ENCODE results near the gene GSAP. TPM values are rescaled to one million over a fixed set of nuclear protein-coding genes. Genes with fewer than 3 reads are reported as not detected.

GSAP gene
- total and polyA plus RNA-seq, 5 experiments from 2014 or later, result 5.9 to 25.8 (median 7.8) TPM

DNA sequence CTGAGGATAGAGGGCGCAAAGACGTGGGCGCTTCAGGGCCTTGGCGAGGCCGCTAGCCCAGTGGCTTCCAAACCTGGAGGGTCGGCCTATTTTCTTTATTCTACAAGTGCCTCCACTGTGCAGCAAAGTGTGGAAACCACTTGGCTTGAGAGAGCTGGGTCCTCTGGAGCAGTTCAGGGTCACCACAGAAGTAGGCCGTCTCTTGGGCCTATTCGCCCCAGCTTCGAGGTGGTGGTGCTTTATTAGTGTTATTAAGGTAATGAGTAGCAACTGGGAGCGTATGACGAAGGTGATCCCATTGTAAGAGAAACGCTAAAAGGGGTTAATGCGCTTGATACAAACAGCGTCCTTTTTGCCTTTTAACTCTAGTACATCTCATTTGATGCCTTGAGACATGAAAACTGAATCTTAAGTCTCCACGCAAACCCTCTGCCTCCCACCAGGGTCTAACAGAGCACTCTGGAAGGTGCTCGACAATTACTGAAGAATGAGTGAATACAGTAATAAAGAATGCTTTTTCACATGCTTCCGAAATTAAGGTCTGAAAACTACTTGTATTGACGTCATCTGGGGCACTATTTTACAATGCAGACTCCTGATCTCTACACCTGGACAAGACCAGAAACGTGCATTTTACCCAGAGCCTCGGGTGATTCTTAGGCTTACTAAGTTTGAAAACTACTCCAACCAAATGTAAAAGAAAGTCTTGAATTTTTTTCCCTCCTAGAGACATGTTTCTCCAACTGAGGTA is 647 bp upstream of the GSAP start:
- peak in 2 of 10 donors; percentile 26 to 44 for DNase-seq
- Mint-ChIP-seq H3K4me1 (peaks cover 6 to 46% (median 39%) of the 10 kb centered on the region in 4 donors), H3K27me3 (peaks cover 0 to 3% (median 0%) of the 10 kb centered on the region in 5 donors), H3K27ac (peak overlapping the region in 9 of 10 donors; percentile 57 to 91 (median 81)), H3K9me3 (no peaks in the 10 kb centered on the region), H3K36me3 (no peaks in the 10 kb centered on the region), H3K4me3 (peak overlapping the region; percentile 72 to 91 (median 79))
- POLR2A ChIA-PET, result interaction anchor here (0.6 to 3.9 kb wide), 9 partner anchors 11 to 142 kb away, joined by 3 to 17 read pairs (median 4); no protein-coding TSS in a partner anchor
- ATAC-seq, result no peak

DNA sequence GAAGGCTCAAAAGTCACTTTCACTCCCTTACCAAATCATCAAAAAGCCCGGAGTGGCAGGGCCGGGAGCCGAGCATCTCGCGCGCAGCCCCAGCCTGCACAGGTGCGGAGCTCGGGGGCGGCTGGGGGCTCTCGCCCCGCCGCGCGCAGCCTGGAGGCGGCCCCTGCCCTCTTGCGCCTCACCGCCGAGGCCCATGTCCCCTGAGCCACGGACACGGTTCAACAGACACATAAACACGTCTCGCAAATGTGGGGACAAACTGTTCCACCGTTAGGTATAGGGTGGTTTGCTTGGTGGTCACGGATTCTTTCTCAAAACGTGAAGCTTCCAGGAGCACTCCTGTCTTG is 700 bp downstream of the GSAP start:
- Mint-ChIP-seq H3K4me1 (peaks cover 6 to 58% (median 47%) of the 10 kb centered on the region in 4 donors), H3K27me3 (no peaks in the 10 kb centered on the region), H3K36me3 (peaks cover 0 to 2% (median 0%) of the 10 kb centered on the region in 3 donors), H3K27ac (peak overlapping the region in 8 of 10 donors; percentile 49 to 91 (median 64)), H3K9me3 (no peaks in the 10 kb centered on the region), H3K4me3 (peak overlapping the region; percentile 69 to 91 (median 82))
- POLR2A ChIA-PET, result interaction anchor here (0.7 to 3.9 kb wide), 4 partner anchors 22 to 63 kb away, joined by 3 to 17 read pairs (median 4); no protein-coding TSS in a partner anchor
- DNase-seq (peak in 9 of 10 donors; percentile 4 to 65 (median 22)), ATAC-seq (peak; percentile 60 to 64)

DNA sequence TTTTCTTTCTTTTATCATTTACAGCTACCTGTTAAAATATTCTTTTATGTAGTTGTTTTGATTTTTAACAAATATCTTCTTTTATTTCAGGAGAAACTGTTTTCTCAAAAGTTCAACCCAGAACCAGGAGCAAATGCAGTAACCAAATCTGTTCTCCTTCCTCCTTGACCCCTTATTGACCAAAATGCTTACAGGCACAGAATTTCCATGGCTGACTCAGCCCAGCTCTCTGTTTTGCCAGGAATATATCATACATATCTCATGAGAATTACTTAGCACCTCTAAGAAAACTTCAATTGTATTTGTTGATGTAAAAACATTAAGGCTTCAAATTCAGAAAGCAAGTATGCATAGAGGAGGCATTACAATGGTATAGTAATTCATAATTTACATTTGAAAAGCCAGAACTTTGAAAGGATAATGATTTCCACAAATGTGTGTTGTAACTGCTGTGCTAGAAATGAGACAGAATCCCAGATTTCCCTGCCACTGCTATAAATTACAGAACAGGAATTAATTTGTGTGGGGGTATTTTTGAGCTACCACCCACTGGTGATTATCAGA is 2.2 kb downstream of the GSAP start:
- peaks cover 0 to 2% (median 0%) of the 10 kb centered on the region in 3 donors for H3K36me3 Mint-ChIP-seq
- H3K4me3 Mint-ChIP-seq, result peak overlapping the region; percentile 2 to 89 (median 76)
- DNase-seq, result no peak
- peak overlapping the region in 5 of 10 donors; percentile 9 to 90 (median 40) for H3K27ac Mint-ChIP-seq
- no peaks in the 10 kb centered on the region for H3K27me3 Mint-ChIP-seq
- POLR2A ChIA-PET, result interaction anchor here (0.6 to 3.9 kb wide), 5 partner anchors 31 to 1054 kb away, joined by 4 to 17 read pairs (median 4); partner anchors contain the start of gene RSBN1L
- ATAC-seq, result no peak
- peaks cover 8 to 71% (median 53%) of the 10 kb centered on the region in 4 donors for H3K4me1 Mint-ChIP-seq
- H3K9me3 Mint-ChIP-seq, result no peaks in the 10 kb centered on the region

DNA sequence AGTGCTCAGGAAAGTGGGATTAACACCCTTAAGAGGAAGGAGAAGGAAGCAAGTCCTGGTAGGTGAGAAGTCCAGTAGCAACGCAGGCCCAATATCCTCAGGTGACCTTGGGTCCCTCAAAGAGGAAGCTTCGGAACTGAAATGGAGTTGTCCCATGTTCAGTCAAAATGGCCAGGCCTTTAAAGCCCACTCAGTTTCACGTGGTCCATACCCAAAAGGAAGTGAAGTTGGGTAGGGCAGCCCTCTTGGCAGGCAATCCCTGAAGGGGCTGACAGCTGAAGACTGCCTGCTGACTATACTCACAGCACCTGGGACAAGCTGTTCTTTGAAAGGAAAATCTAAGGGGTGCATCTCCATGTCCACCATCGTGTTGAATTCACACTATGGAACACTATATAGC is 3.0 kb downstream of the GSAP start:
- Mint-ChIP-seq H3K4me3 (peak overlapping the region in 2 of 10 donors; percentile 41 to 89), H3K27me3 (no peaks in the 10 kb centered on the region), H3K9me3 (no peaks in the 10 kb centered on the region), H3K36me3 (peaks cover 0 to 2% (median 0%) of the 10 kb centered on the region in 3 donors), H3K27ac (peak overlapping the region in 3 of 10 donors; percentile 12 to 90 (median 56)), H3K4me1 (peaks cover 11 to 77% (median 49%) of the 10 kb centered on the region in 4 donors)
- POLR2A ChIA-PET, result interaction anchor here (1.6 to 3.9 kb wide), 2 partner anchors 59 to 283 kb away, joined by 4 to 17 read pairs; partner anchors contain the start of gene RSBN1L
- ATAC-seq, result no peak
- DNase-seq, result no peak

DNA sequence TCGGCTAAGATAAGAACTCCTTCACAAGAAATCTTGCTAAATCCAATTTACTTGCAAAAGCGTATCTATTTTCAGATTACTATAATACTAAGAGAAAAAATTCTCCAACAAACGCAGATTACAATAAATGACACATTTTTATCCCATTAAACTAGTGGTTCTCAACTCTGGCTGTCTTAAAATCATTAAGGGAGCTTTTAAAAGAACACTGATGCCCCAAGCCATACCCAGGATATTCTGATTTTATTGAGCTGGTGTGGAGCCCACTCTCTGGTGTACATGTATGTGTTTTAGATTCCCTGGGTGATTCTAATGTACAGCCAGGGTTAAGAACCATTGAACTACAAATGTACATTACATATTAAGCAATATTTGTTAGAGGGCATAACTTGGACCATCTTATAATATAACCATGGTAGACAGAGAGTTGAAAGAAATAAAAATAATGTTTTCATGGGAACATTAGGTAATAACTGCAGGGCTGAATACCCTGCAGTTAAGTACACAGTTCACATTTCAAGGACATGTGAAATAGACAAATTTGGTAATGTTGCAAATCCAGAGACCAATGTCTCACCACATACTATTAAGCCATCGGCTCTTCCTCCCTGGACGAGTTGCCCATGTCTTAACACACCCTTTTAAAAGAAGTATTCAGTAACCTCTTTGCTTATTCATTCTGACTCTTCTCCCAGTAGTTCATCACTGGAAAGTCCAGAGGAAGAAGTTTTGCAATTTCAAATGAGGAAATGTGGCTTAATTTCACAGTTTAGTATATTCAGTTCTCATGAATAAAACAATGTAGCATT is 6.2 kb downstream of the GSAP start:
- Mint-ChIP-seq H3K27me3 (no peaks in the 10 kb centered on the region), H3K36me3 (peaks cover 0 to 2% (median 2%) of the 10 kb centered on the region in 3 donors), H3K9me3 (no peaks in the 10 kb centered on the region), H3K4me1 (peaks cover 10 to 67% (median 35%) of the 10 kb centered on the region in 4 donors), H3K4me3 (no peak overlapping the region), H3K27ac (no peak overlapping the region)
- DNase-seq (no peak), ATAC-seq (no peak)
- POLR2A ChIA-PET, result no interaction called here

DNA sequence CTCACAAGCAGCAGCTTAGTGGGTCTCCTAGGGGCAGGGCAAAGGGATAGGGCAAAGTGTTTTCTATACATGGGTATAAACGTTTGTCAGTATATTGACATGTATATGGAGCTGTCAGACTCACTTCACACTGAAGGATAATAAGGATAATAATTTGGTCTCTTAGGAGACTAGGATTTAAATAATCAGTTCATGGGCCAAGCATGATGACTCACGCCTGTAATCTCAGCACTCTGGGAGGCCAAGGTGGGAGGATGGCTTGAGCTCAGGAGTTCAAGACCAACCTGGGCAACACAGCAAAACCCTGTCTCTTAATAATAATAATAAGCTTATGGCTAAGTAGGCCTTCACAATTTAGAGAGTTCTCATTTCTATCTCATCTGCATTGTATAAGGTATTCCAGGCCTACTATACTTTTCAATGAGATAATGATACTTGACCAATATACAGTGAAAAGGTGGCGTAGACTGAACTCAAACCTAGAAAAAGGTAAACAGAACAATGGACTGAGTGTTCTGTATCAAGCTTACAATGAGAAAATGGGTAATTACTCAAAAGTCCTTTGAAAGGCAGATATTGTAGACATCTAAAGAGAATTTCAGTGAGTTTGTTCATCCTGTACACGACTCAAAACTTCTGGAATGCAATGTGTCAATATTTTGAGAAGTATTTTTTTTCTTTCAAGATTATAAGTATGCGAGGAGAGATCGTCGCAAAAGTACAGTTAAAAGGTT is 7.0 kb downstream of the GSAP start:
- Mint-ChIP-seq H3K9me3 (no peaks in the 10 kb centered on the region), H3K27ac (no peak overlapping the region), H3K27me3 (no peaks in the 10 kb centered on the region), H3K36me3 (peaks cover 0 to 8% (median 2%) of the 10 kb centered on the region in 3 donors), H3K4me1 (peaks cover 9 to 61% (median 28%) of the 10 kb centered on the region in 4 donors), H3K4me3 (no peak overlapping the region)
- POLR2A ChIA-PET, result interaction anchor here (0.7 to 0.9 kb wide), 5 partner anchors 10 to 213 kb away, joined by 3 to 6 read pairs (median 5); no protein-coding TSS in a partner anchor
- no peak for ATAC-seq
- DNase-seq, result no peak

DNA sequence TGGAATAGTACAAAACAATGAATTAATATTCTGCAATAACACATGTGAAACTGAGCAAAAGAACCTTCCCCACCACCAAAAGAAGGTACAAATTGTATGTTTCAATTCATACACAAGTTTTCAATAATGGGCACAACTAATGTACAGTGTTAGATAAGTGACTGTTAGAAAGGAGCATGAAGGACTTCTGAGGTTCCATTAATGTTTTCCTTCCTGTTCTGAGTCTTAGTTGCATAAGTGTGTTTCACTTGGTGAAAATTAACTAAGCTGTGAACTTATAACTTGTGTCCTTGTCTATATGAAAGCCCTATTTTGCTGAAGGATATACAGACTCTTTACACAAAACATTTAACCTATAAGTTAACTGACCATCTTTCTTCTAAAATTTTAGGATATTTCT is 8.2 kb downstream of the GSAP start:
- Mint-ChIP-seq H3K4me1 (peaks cover 10 to 48% (median 18%) of the 10 kb centered on the region in 4 donors), H3K27ac (no peak overlapping the region), H3K27me3 (no peaks in the 10 kb centered on the region), H3K4me3 (no peak overlapping the region), H3K9me3 (no peaks in the 10 kb centered on the region), H3K36me3 (peaks cover 0 to 20% (median 5%) of the 10 kb centered on the region in 3 donors)
- no peak for ATAC-seq
- POLR2A ChIA-PET, result no interaction called here
- DNase-seq, result no peak

DNA sequence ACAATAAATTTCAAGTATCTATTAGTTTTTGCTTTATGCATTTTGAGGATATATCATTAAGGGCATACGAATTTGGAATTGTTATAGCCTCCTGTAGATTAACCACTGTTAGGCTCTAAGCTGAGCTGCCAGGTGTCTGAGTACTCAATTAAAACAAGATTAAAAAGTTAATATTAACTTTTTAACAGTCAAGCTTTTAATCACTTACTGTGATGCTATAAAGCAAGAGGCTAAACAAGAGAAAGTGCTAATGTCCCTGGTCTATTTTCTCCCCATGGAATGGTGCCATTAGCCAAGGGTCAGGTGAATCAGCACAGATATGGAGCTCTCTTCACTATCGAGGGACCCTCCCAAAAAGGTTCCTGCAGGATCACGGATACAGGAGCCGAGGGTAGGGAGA is 9.7 kb downstream of the GSAP start:
- Mint-ChIP-seq H3K27me3 (no peaks in the 10 kb centered on the region), H3K27ac (no peak overlapping the region), H3K36me3 (peaks cover 0 to 26% (median 9%) of the 10 kb centered on the region in 3 donors), H3K4me1 (peaks cover 7 to 36% (median 12%) of the 10 kb centered on the region in 4 donors), H3K9me3 (no peaks in the 10 kb centered on the region), H3K4me3 (no peak overlapping the region)
- DNase-seq, result no peak
- no peak for ATAC-seq
- POLR2A ChIA-PET, result interaction anchor here (1.1 kb wide), 1 partner anchor 8 kb away, joined by 3 read pairs; no protein-coding TSS in a partner anchor

DNA sequence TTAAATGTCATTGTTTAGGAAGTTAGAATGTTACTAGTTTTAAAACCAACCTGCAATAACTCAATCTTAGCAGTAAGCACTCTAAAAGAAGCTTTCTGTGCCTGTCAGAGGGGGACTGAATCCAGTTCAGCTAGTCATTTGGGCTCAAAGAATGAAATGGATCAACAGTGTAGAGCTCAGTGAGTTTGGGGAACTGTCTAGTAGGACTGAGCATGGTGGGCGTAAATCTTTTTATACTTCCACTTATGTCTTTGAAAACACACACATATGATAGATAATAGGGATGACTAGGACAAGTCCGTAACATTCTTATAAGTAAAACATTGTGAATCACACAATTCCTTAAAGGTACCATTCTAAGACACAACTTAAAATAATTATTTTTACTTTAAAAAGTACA is 11.5 kb downstream of the GSAP start:
- POLR2A ChIA-PET, result interaction anchor here (1.1 kb wide), 1 partner anchor 12 kb away, joined by 3 read pairs; the partner anchor contains the start of gene GSAP
- H3K36me3 Mint-ChIP-seq, result peaks cover 0 to 39% (median 15%) of the 10 kb centered on the region in 3 donors
- no peak for DNase-seq
- no peak overlapping the region for H3K4me3 Mint-ChIP-seq
- no peak overlapping the region for H3K27ac Mint-ChIP-seq
- no peak for ATAC-seq
- no peaks in the 10 kb centered on the region for H3K9me3 Mint-ChIP-seq
- peaks cover 3 to 37% (median 9%) of the 10 kb centered on the region in 4 donors for H3K4me1 Mint-ChIP-seq
- H3K27me3 Mint-ChIP-seq, result no peaks in the 10 kb centered on the region

DNA sequence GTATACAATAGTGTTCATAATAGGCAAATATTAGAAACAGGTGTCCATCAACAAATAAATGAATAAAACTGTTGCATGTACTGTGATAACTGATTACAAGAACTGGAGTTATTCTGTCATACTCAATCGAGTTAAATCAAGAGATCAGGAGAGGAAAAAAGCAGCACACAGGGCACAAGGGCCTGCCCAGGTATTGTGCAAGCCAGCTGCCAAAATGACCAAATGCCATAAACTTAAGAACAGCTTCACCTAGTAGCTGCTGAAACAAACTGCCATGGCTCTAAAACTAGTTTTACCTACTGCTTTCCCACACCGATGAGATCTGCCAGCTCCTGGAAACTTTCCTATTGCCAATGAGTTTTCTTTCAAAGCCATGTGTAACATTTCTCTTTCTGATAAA is 12.2 kb downstream of the GSAP start:
- Mint-ChIP-seq H3K4me3 (no peak overlapping the region), H3K36me3 (peaks cover 0 to 44% (median 19%) of the 10 kb centered on the region in 3 donors), H3K4me1 (peaks cover 0 to 36% (median 12%) of the 10 kb centered on the region in 4 donors), H3K27ac (no peak overlapping the region), H3K9me3 (no peaks in the 10 kb centered on the region), H3K27me3 (no peaks in the 10 kb centered on the region)
- ATAC-seq, result no peak
- no peak for DNase-seq
- POLR2A ChIA-PET, result interaction anchor here (1.1 kb wide), 1 partner anchor 13 kb away, joined by 3 read pairs; the partner anchor contains the start of gene GSAP

DNA sequence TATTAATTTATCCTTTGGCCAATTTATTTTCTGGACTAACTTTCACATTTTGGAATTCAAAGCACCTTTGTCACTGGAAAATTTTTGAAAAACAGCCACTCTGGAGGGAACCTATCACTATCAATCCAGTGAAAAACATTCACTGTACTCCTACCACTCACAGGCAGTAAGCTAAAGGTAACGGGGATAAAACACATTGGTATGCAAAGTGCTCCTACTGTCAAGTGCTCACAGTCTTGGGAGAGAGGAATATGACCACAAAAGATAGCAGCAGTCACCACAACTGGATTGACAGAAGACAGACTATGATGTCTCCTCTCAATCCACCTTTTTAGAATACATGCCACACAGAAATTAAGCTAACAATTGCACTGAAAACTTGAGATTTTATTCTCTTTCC is 13.3 kb downstream of the GSAP start:
- no peaks in the 10 kb centered on the region for H3K27me3 Mint-ChIP-seq
- H3K36me3 Mint-ChIP-seq, result peaks cover 0 to 46% (median 19%) of the 10 kb centered on the region in 3 donors
- H3K4me1 Mint-ChIP-seq, result peaks cover 0 to 26% (median 11%) of the 10 kb centered on the region in 4 donors
- ATAC-seq (no peak), DNase-seq (no peak)
- POLR2A ChIA-PET, result interaction anchor here (0.5 to 1.0 kb wide), 2 partner anchors 48 to 147 kb away, joined by 3 to 4 read pairs; no protein-coding TSS in a partner anchor
- no peaks in the 10 kb centered on the region for H3K9me3 Mint-ChIP-seq
- no peak overlapping the region for H3K27ac Mint-ChIP-seq
- H3K4me3 Mint-ChIP-seq, result no peak overlapping the region
